Measurements from ENCODE around the gene NEURL1B.
"Not testable (repeated sequence)": the region's sequence is repeated elsewhere in the genome, so short reads cannot be mapped to it uniquely, and the experiment has no call there.

NEURL1B gene

GRCh38 chr5:172648013-172648381, 6.9 kb downstream of the NEURL1B start:
- no peak for DNase-seq (ENCODE audit: low read depth in 4 of 4, low spot score in 1 of 4)

- DNase-seq (ENCODE audit: low read depth in 4 of 4, low spot score in 1 of 4), result no peak
Measured at GRCh38 chr5:172648755-172649154, 7.7 kb downstream of the NEURL1B start.

GRCh38 chr5:172656496-172656895, 15.4 kb downstream of the NEURL1B start:
- DNase-seq (ENCODE audit: low read depth in 4 of 4, low spot score in 1 of 4), result not testable (repeated sequence)

GRCh38 chr5:172657524-172658233, 16.6 kb downstream of the NEURL1B start:
- not testable (repeated sequence) for DNase-seq (ENCODE audit: low read depth in 4 of 4, low spot score in 1 of 4)

- no peak for DNase-seq (ENCODE audit: low read depth in 4 of 4, low spot score in 1 of 4)
Measured at GRCh38 chr5:172658391-172658790, 17.3 kb downstream of the NEURL1B start.

- no peak for DNase-seq (ENCODE audit: low read depth in 4 of 4, low spot score in 1 of 4)
Measured at GRCh38 chr5:172658961-172659501, 18.0 kb downstream of the NEURL1B start.

- DNase-seq (ENCODE audit: low read depth in 4 of 4, low spot score in 1 of 4), result no peak
Measured at GRCh38 chr5:172659570-172659908, 18.5 kb downstream of the NEURL1B start.

- no peak for DNase-seq (ENCODE audit: low read depth in 4 of 4, low spot score in 1 of 4)
Measured at GRCh38 chr5:172659909-172660628, 19.0 kb downstream of the NEURL1B start.

GRCh38 chr5:172660974-172661373, 19.9 kb downstream of the NEURL1B start:
- no peak for DNase-seq (ENCODE audit: low read depth in 4 of 4, low spot score in 1 of 4)

GRCh38 chr5:172661526-172661925, 20.5 kb downstream of the NEURL1B start:
- no peak for DNase-seq (ENCODE audit: low read depth in 4 of 4, low spot score in 1 of 4)

GRCh38 chr5:172662596-172662995, 21.5 kb downstream of the NEURL1B start:
- no peak for DNase-seq (ENCODE audit: low read depth in 4 of 4, low spot score in 1 of 4)

- DNase-seq (ENCODE audit: low read depth in 4 of 4, low spot score in 1 of 4), result no peak
Measured at GRCh38 chr5:172664018-172664417, 23.0 kb downstream of the NEURL1B start.

- DNase-seq (ENCODE audit: low read depth in 4 of 4, low spot score in 1 of 4), result no peak
Measured at GRCh38 chr5:172664681-172665541, 23.8 kb downstream of the NEURL1B start.

GRCh38 chr5:172666251-172666650, 25.2 kb downstream of the NEURL1B start:
- no peak for DNase-seq (ENCODE audit: low read depth in 4 of 4, low spot score in 1 of 4)

GRCh38 chr5:172667786-172668593, 26.9 kb downstream of the NEURL1B start:
- no peak for DNase-seq (ENCODE audit: low read depth in 4 of 4, low spot score in 1 of 4)

GRCh38 chr5:172668594-172669071, 27.6 kb downstream of the NEURL1B start:
- no peak for DNase-seq (ENCODE audit: low read depth in 4 of 4, low spot score in 1 of 4)

- no peak for DNase-seq (ENCODE audit: low read depth in 4 of 4, low spot score in 1 of 4)
Measured at GRCh38 chr5:172669386-172670004, 28.4 kb downstream of the NEURL1B start.

- DNase-seq (ENCODE audit: low read depth in 4 of 4, low spot score in 1 of 4), result no peak
Measured at GRCh38 chr5:172670005-172670402, 28.9 kb downstream of the NEURL1B start.

- DNase-seq (ENCODE audit: low read depth in 4 of 4, low spot score in 1 of 4), result no peak
Measured at GRCh38 chr5:172670444-172670843, 29.4 kb downstream of the NEURL1B start.

GRCh38 chr5:172671091-172671490, 30.0 kb downstream of the NEURL1B start:
- no peak for DNase-seq (ENCODE audit: low read depth in 4 of 4, low spot score in 1 of 4)

All from stimulated activated CD4-positive, alpha-beta T cell treated with anti-CD3 and anti-CD28 coated beads, Interleukin-1b, Interleukin-23, amount 100 ng/mL, for 24 hours (primary cell).